H1 (cell line): ENCODE results near the gene SCRN3. TPM values are rescaled to one million over a fixed set of nuclear protein-coding genes. Genes with fewer than 3 reads are reported as not detected.

ENCODE experiments used
- CTCF ChIA-PET: fragments of 300-600 bp; sonication (Branson Sonifier 250); formaldehyde crosslinking; loops from one replicate; lab custom pipeline; 2021; ENCODE audit not compliant: partially characterized antibody; lab: Charles Lee
- POLR2A ChIA-PET: fragments of 300-600 bp; sonication (Branson Sonifier 250); formaldehyde crosslinking; loops from one replicate; lab custom pipeline; 2021; ENCODE audit warnings: inconsistent platforms; ENCODE audit not compliant: partially characterized antibody; lab: Charles Lee
- DNase-seq, 2 experiments: peaks; one replicate each; pipeline versions ENCODE4 v3.0.0 to v3.0.0-alpha.2; 2010 to 2022; ENCODE audit warnings: low spot score in 2 of 2, low read depth in 1 of 2, mixed read lengths in 1 of 2
- FAIRE-seq: peaks from 2 replicates; lab custom pipeline; 2011; peaks lifted over from hg19 to GRCh38; lab: Jason Lieb, UNC
- H2AFZ ChIP-seq: 2 replicates; pipeline ENCODE4 v1.8.1; 2012; ENCODE audit warnings: low read length, inconsistent platforms
- H2AK5ac ChIP-seq: 2 replicates; pipeline ENCODE4 v1.6.1; 2013; ENCODE audit warnings: low read depth, low read length
- H2BK120ac ChIP-seq: replicated peaks from 2 replicates; pipeline ENCODE3; 2013; ENCODE audit warnings: low read depth, low read length, inconsistent platforms
- H2BK12ac ChIP-seq: 2 replicates; pipeline ENCODE4 v1.6.1; 2013; ENCODE audit warnings: low read depth, low read length
- H2BK15ac ChIP-seq: 2 replicates; pipeline ENCODE4 v1.6.1; 2013; ENCODE audit warnings: low read length
- H2BK20ac ChIP-seq: 2 replicates; pipeline ENCODE4 v1.6.1; 2013; ENCODE audit warnings: low read length
- H2BK5ac ChIP-seq: 2 replicates; pipeline ENCODE4 v1.6.1; 2013; ENCODE audit warnings: low read depth, low read length
- H3K14ac ChIP-seq: 2 replicates; pipeline ENCODE4 v1.6.1; 2013; ENCODE audit warnings: inconsistent platforms; ENCODE audit not compliant: insufficient read length
- H3K18ac ChIP-seq: 2 replicates; pipeline ENCODE4 v1.6.1; 2013; ENCODE audit warnings: low read length; ENCODE audit errors: extremely low read depth
- H3K23ac ChIP-seq: 2 replicates; pipeline ENCODE4 v1.6.1; 2013; ENCODE audit warnings: inconsistent platforms; ENCODE audit not compliant: insufficient read length
- H3K23me2 ChIP-seq: 2 replicates; pipeline ENCODE4 v1.6.1; 2013; ENCODE audit warnings: low read depth, low read length
- H3K27ac ChIP-seq: 2 replicates; pipeline ENCODE4 v1.6.1; 2011; ENCODE audit warnings: low read depth, low read length, inconsistent platforms
- H3K27me3 ChIP-seq, 4 experiments: replicated peaks in 1 of 4; 1 replicate in 1 of 4; 2 replicates in 3 of 4; pipeline versions ENCODE4 v1.6.1 to v1.8.1; 2011 to 2013; ENCODE audit warnings: low read length in 3 of 4, mild to moderate bottlenecking in 3 of 4, inconsistent platforms in 2 of 4, mixed read lengths in 2 of 4, moderate library complexity in 1 of 4; ENCODE audit not compliant: control insufficient read depth in 3 of 4, insufficient read depth in 3 of 4; ENCODE audit errors: extremely low read depth in 1 of 4
- H3K36me3 ChIP-seq, 4 experiments: 2 replicates each; pipeline versions ENCODE4 v1.6.1 to v1.8.1; 2011 to 2013; ENCODE audit warnings: mild to moderate bottlenecking in 4 of 4, low read length in 3 of 4, moderate library complexity in 2 of 4, control low read depth in 1 of 4, inconsistent platforms in 1 of 4; ENCODE audit not compliant: insufficient read depth in 4 of 4, control insufficient read depth in 2 of 4
- H3K4ac ChIP-seq: replicated peaks from 2 replicates; pipeline ENCODE3; 2013; ENCODE audit warnings: low read length, low read depth, mixed read lengths, inconsistent platforms; ENCODE audit not compliant: insufficient read length
- H3K4me1 ChIP-seq, 4 experiments: replicated peaks in 1 of 4; 1 replicate in 1 of 4; 2 replicates in 3 of 4; pipeline versions ENCODE4 v1.6.1 to v1.8.1; 2011 to 2013; ENCODE audit warnings: low read length in 3 of 4, inconsistent platforms in 2 of 4, mixed read lengths in 1 of 4; ENCODE audit not compliant: insufficient read depth in 4 of 4, control insufficient read depth in 3 of 4
- H3K4me2 ChIP-seq, 2 experiments: 2 replicates each; pipeline versions ENCODE4 v1.6.1 to v1.8.1; 2011 to 2013; ENCODE audit warnings: low read depth in 2 of 2, low read length in 2 of 2, control low read depth in 1 of 2, inconsistent platforms in 1 of 2, mild to moderate bottlenecking in 1 of 2; ENCODE audit not compliant: insufficient read depth in 1 of 2
- H3K4me3 ChIP-seq, 4 experiments: fragments of 200-600, 300-600 bp in 1 of 4; sonication (generic), shearing (Covaris generic), sonication (Bioruptor Twin) in 1 of 4; 2 replicates each; pipeline versions ENCODE4 v1.5.1 to v1.8.1; 2011 to 2016; ENCODE audit warnings: low read length in 4 of 4, low read depth in 3 of 4, control low read depth in 2 of 4, inconsistent platforms in 2 of 4, mild to moderate bottlenecking in 2 of 4, mixed read lengths in 1 of 4, moderate library complexity in 1 of 4; ENCODE audit not compliant: insufficient read depth in 2 of 4; ENCODE audit errors: extremely low read depth in 1 of 4
- H3K56ac ChIP-seq: replicated peaks from 2 replicates; pipeline ENCODE3; 2013; ENCODE audit warnings: low read depth, mild to moderate bottlenecking, mixed read lengths, low read length, inconsistent platforms; ENCODE audit not compliant: insufficient read length
- H3K79me1 ChIP-seq: 2 replicates; pipeline ENCODE4 v1.6.1; 2013; ENCODE audit warnings: low read depth, low read length, control low read depth
- H3K79me2 ChIP-seq, 2 experiments: 2 replicates each; pipeline versions ENCODE4 v1.6.1 to v1.8.1; 2012 to 2013; ENCODE audit warnings: low read length in 2 of 2, mild to moderate bottlenecking in 2 of 2, inconsistent platforms in 1 of 2; ENCODE audit not compliant: insufficient read depth in 2 of 2, control insufficient read depth in 1 of 2
- H3K9ac ChIP-seq, 4 experiments: replicated peaks in 1 of 4; 1 replicate in 1 of 4; 2 replicates in 3 of 4; pipeline versions ENCODE4 v1.6.1 to v1.8.1; 2011 to 2013; ENCODE audit warnings: low read depth in 3 of 4, low read length in 3 of 4, control low read depth in 2 of 4, mild to moderate bottlenecking in 2 of 4, moderate library complexity in 2 of 4, inconsistent platforms in 1 of 4; ENCODE audit errors: extremely low read depth in 1 of 4
- H3K9me3 ChIP-seq, 2 experiments: 2 replicates each; pipeline versions ENCODE4 v1.6.1 to v1.8.1; 2012 to 2013; ENCODE audit warnings: mild to moderate bottlenecking in 2 of 2, moderate library complexity in 2 of 2, control low read depth in 1 of 2, inconsistent platforms in 1 of 2, low read depth in 1 of 2, low read length in 1 of 2, mixed read lengths in 1 of 2; ENCODE audit not compliant: insufficient read depth in 2 of 2
- H4K20me1 ChIP-seq, 2 experiments: replicated peaks in 1 of 2; 2 replicates each; pipeline versions ENCODE3 to v1.8.1; 2011 to 2013; ENCODE audit warnings: inconsistent platforms in 2 of 2, low read length in 2 of 2, mild to moderate bottlenecking in 1 of 2; ENCODE audit not compliant: insufficient read depth in 2 of 2, control insufficient read depth in 1 of 2
- H4K5ac ChIP-seq: 2 replicates; pipeline ENCODE4 v1.6.1; 2013; ENCODE audit warnings: low read length, low read depth, mixed read lengths, inconsistent platforms; ENCODE audit not compliant: insufficient read length
- H4K8ac ChIP-seq: 2 replicates; pipeline ENCODE4 v1.8.0; 2013; ENCODE audit warnings: mild to moderate bottlenecking, moderate library complexity, low read length, inconsistent platforms; ENCODE audit not compliant: insufficient read depth; ENCODE audit errors: extremely low read depth
- H4K91ac ChIP-seq: replicated peaks from 2 replicates; pipeline ENCODE3; 2013; ENCODE audit warnings: low read length, mixed read lengths, inconsistent platforms; ENCODE audit not compliant: insufficient read length
- BCL11A ChIP-seq, 2 experiments: IDR thresholded peaks; one replicate each; pipeline ENCODE4 v1.6.1; 2011; ENCODE audit warnings: low read depth in 2 of 2, low read length in 2 of 2, mild to moderate bottlenecking in 2 of 2
- GABPA ChIP-seq: IDR thresholded peaks from 2 replicates; pipeline ENCODE4 v1.6.1; 2011; ENCODE audit warnings: mild to moderate bottlenecking, low read length, moderate library complexity, borderline replicate concordance; ENCODE audit not compliant: insufficient read depth
- HDAC2 ChIP-seq, 2 experiments: fragments of 300-600 bp in 1 of 2; sonication (generic) in 1 of 2; IDR thresholded peaks; 2 replicates each; pipeline ENCODE4 v1.6.1; 2011 to 2012; ENCODE audit warnings: low read depth in 2 of 2, low read length in 2 of 2, mild to moderate bottlenecking in 2 of 2, moderate library complexity in 2 of 2, borderline replicate concordance in 1 of 2, inconsistent platforms in 1 of 2
- KDM5A ChIP-seq: fragments of 200-600 bp; IDR thresholded peaks from 2 replicates; pipeline ENCODE4 v1.7.1; 2012; ENCODE audit warnings: mild to moderate bottlenecking, low read length, inconsistent platforms, mixed read lengths
- NANOG ChIP-seq: IDR thresholded peaks from 2 replicates; pipeline ENCODE4 v1.6.1; 2011; ENCODE audit warnings: low read length, low read depth, mild to moderate bottlenecking, inconsistent platforms; ENCODE audit not compliant: insufficient read depth, poor library complexity, severe bottlenecking
- PHF8 ChIP-seq: fragments of 200-600 bp; sonication (generic); conservative IDR thresholded peaks from 2 replicates; pipeline ENCODE4 v1.7.1; 2012; ENCODE audit warnings: low read depth, mild to moderate bottlenecking, inconsistent platforms, low read length, moderate library complexity
- RAD21 ChIP-seq, 2 experiments: IDR thresholded peaks in 1 of 2; conservative IDR thresholded peaks in 1 of 2; 2 replicates each; pipeline ENCODE4 v1.6.1; 2011; ENCODE audit warnings: low read depth in 2 of 2, low read length in 2 of 2, improper control_type of control experiment in 1 of 2, inconsistent platforms in 1 of 2, mild to moderate bottlenecking in 1 of 2, moderate library complexity in 1 of 2
- SP4 ChIP-seq: IDR thresholded peaks from 2 replicates; pipeline ENCODE4 v1.6.1; 2012; ENCODE audit warnings: low read length, inconsistent platforms
- SRF ChIP-seq: IDR thresholded peaks from 2 replicates; pipeline ENCODE4 v1.6.1; 2011; ENCODE audit warnings: mild to moderate bottlenecking, low read depth, low read length, moderate library complexity
- TEAD4 ChIP-seq: IDR thresholded peaks from 2 replicates; pipeline ENCODE4 v1.6.1; 2012; ENCODE audit warnings: low read depth, low read length, inconsistent platforms, mixed read lengths
- ZNF274 ChIP-seq: IDR thresholded peaks from 2 replicates; pipeline ENCODE4 v1.7.0; 2012; ENCODE audit warnings: low read length, borderline replicate concordance; ENCODE audit errors: extremely low read depth
- WGBS, 2 experiments: shearing (Covaris generic) in 1 of 2; methylation state at CpG; one replicate each; pipeline versions ENCODE4 v1.1.6 to v1.1.7; 2013 to 2015; ENCODE audit warnings: low lambda C conversion rate in 2 of 2, mixed read lengths in 2 of 2, inconsistent platforms in 1 of 2, low coverage in 1 of 2, missing lambda C conversion rate in 1 of 2; ENCODE audit not compliant: insufficient replicate concordance in 2 of 2, insufficient coverage in 1 of 2, insufficient read length in 1 of 2; ENCODE audit errors: extremely low coverage in 1 of 2, missing lambda C conversion rate in 1 of 2; 5-methylcytosine and 5-hydroxymethylcytosine counted together
- polyA plus RNA-seq, 7 experiments: library from polyadenylated mRNA; depleted of rRNA in 3 of 7; stranded (reverse) in 5 of 7; unstranded in 2 of 7; fragments of >200 nt in 5 of 7; fragments of 200-250 nt in 2 of 7; gene quantifications; 1 replicate in 5 of 7; 2 replicates in 1 of 7; 4 replicates in 1 of 7; pipeline versions ENCODE4 v1.2.1 to v1.2.3, GENCODE V29; 2011 to 2013; ENCODE audit warnings: missing spikeins in 2 of 7, mixed read lengths in 2 of 7
- total RNA-seq: library from RNA; stranded (reverse); fragmentation: NEBNext Ultra II Directional; extraction: Animal tissue kit (Norgen Biotek cat#: 25700); gene quantifications from 2 replicates; pipeline ENCODE4 v1.2.1, GENCODE V29; 2021
- TF ChIP-seq, protein P1 (sequence below): IDR thresholded peaks from 2 replicates; pipeline ENCODE4 v1.6.1; 2011; ENCODE audit warnings: low read length, improper control_type of control experiment

Gene SCRN3
- total and polyA plus RNA-seq, 2 of the 8 experiments (the other 6 are each of a cell fraction or from before 2014, with no cell fraction given), result 7.4 to 7.8 TPM

DNA sequence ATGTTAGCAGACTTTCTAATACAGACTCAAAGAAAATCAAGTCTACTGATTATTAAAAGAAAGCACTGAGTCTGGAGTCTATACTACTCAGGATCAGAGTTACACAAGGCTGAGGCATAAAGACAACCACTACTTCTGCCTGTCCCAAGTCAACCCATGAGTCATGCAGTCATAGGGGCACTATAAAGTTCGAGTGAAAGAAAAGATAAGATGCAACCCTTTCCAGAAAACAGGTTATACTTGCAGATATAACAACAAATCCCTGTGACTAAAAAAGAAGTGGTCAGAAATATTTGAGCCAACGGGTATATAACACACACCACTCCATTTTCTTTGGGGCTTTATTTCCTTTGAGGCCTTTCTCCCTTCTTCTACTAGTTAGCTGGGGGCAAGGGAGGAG, 18.6 kb upstream of the SCRN3 start:
- Histone ChIP-seq H2BK120ac (no peak overlapping the region), H3K4me1 (no peaks in the 10 kb centered on the region), H2BK5ac (no peak overlapping the region), H3K9me3 (no peaks in the 10 kb centered on the region), H3K27me3 (no peaks in the 10 kb centered on the region), H3K23me2 (no peaks in the 10 kb centered on the region; the same call in 1 of the 2 replicates), H4K20me1 (peaks cover 0 to 3% of the 10 kb centered on the region in 2 experiments), H3K56ac (no peak overlapping the region), H3K18ac (no peak overlapping the region), H2BK12ac (no peak overlapping the region), H3K4me3 (no peak overlapping the region), H4K5ac (no peak overlapping the region), H3K4ac (no peak overlapping the region), H4K8ac (no peak overlapping the region), H2BK15ac (no peak overlapping the region), H2AK5ac (no peak overlapping the region), H3K36me3 (peaks cover 0 to 23% (median 3%) of the 10 kb centered on the region in 4 experiments; a peak in 5 of 8 replicates), H3K9ac (no peak overlapping the region), H2AFZ (no peak overlapping the region), H3K23ac (no peak overlapping the region), H4K91ac (no peak overlapping the region), H3K14ac (no peak overlapping the region), H3K27ac (no peak overlapping the region), H3K79me2 (no peaks in the 10 kb centered on the region), H3K79me1 (no peaks in the 10 kb centered on the region), H3K4me2 (no peak overlapping the region), H2BK20ac (no peak overlapping the region)
- FAIRE-seq, result no peak
- no peak for TF ChIP-seq RAD21 (IDR thresholded peaks at IDR 0.05 in 1 of 2, conservative IDR thresholded peaks at IDR 0.05 in 1 of 2; ENCODE audit: low read depth in 2 of 2, low read length in 2 of 2)
- TF ChIP-seq ZNF274, result no peak
- no peak for TF ChIP-seq PHF8
- TF ChIP-seq TEAD4, result no peak
- no peak for TF ChIP-seq NANOG
- TF ChIP-seq HDAC2 (IDR thresholded peaks at IDR 0.05; ENCODE audit: borderline replicate concordance in 1 of 2, low read depth in 2 of 2, low read length in 2 of 2), result no peak
- no peak for TF ChIP-seq KDM5A
- TF ChIP-seq, protein P1, sequence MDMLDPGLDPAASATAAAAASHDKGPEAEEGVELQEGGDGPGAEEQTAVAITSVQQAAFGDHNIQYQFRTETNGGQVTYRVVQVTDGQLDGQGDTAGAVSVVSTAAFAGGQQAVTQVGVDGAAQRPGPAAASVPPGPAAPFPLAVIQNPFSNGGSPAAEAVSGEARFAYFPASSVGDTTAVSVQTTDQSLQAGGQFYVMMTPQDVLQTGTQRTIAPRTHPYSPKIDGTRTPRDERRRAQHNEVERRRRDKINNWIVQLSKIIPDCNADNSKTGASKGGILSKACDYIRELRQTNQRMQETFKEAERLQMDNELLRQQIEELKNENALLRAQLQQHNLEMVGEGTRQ, result no peak
- no peak for TF ChIP-seq SRF
- no peak for TF ChIP-seq BCL11A (IDR thresholded peaks at IDR 0.05; ENCODE audit: low read depth in 2 of 2, low read length in 2 of 2)
- no peak for TF ChIP-seq GABPA
- no peak for TF ChIP-seq SP4
- 94% methylated on average over 2 of the region's 2 CpGs; no CpG with 5 or more reads in 1 of the 2 experiments for WGBS, 2 experiments
- no peak for DNase-seq
- POLR2A ChIA-PET, result no interaction called here
- CTCF ChIA-PET, result interaction anchor here (1.2 kb wide), 1 partner anchor 171 kb away, joined by 4 read pairs; no protein-coding TSS in a partner anchor
